Keratinocyte (primary cell): Measurements from ENCODE around the gene PPP1R14B.

Source experiments
- EZH2 ChIP-seq: IDR thresholded peaks from one replicate; pipeline ENCODE4 v1.6.1; 2012; ENCODE audit warnings: inconsistent platforms, mild to moderate bottlenecking, low read length, moderate library complexity
- TF ChIP-seq, protein P1 (sequence below), 3 experiments: IDR thresholded peaks in 1 of 3; conservative IDR thresholded peaks in 1 of 3; optimal IDR thresholded peaks in 1 of 3; 2 replicates in 2 of 3; 3 replicates in 1 of 3; pipeline versions ENCODE3 to v1.5.1; 2011; ENCODE audit warnings: low read length in 3 of 3, mild to moderate bottlenecking in 3 of 3, moderate library complexity in 2 of 3, control low read depth in 1 of 3, inconsistent platforms in 1 of 3; ENCODE audit not compliant: insufficient read depth in 2 of 3; ENCODE audit errors: extremely low read depth in 1 of 3

DNA sequence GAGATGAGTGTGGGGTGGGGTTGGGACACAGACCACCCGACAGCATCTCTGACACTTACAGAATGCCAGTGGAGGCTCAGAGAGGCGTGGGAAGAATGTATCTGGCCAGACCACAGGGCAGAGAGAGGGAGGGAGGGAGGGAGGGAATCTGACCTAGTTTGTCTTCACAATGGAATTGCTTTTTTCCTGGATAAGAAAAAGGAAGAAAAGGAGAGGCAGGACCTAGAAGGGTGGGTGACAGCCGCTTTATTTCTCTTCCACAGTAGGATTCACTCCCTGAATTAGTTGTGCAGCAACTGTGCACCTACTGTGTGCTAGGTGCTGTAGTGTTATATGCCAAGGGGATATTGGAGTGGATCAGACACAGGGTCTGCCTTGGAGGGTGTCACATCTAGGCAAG lies 48.0 kb upstream of the PPP1R14B start:
- TF ChIP-seq, protein P1, sequence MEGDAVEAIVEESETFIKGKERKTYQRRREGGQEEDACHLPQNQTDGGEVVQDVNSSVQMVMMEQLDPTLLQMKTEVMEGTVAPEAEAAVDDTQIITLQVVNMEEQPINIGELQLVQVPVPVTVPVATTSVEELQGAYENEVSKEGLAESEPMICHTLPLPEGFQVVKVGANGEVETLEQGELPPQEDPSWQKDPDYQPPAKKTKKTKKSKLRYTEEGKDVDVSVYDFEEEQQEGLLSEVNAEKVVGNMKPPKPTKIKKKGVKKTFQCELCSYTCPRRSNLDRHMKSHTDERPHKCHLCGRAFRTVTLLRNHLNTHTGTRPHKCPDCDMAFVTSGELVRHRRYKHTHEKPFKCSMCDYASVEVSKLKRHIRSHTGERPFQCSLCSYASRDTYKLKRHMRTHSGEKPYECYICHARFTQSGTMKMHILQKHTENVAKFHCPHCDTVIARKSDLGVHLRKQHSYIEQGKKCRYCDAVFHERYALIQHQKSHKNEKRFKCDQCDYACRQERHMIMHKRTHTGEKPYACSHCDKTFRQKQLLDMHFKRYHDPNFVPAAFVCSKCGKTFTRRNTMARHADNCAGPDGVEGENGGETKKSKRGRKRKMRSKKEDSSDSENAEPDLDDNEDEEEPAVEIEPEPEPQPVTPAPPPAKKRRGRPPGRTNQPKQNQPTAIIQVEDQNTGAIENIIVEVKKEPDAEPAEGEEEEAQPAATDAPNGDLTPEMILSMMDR (optimal IDR thresholded peaks at IDR 0.05 in 1 of 3, IDR thresholded peaks at IDR 0.05 in 1 of 3, conservative IDR thresholded peaks at IDR 0.05 in 1 of 3; ENCODE audit: extremely low read depth in 1 of 3, insufficient read depth in 2 of 3, low read length in 3 of 3), result no peak
- no peak for TF ChIP-seq EZH2
